Liver (tissue), 9 donors: ENCODE results near the gene NAA38. TPM values are rescaled to one million over a fixed set of nuclear protein-coding genes. Genes with fewer than 3 reads are reported as not detected.

ENCODE experiments used
- DNase-seq: peaks from one replicate; pipeline ENCODE4 v3.0.0-alpha.2; 2017; ENCODE audit warnings: low spot score
- H3K27ac ChIP-seq, 2 donors: one replicate each; pipeline ENCODE4 v1.7.0; 2013; ENCODE audit warnings: inconsistent platforms in 2 of 2, low read length in 2 of 2, control low read depth in 1 of 2, low read depth in 1 of 2, mild to moderate bottlenecking in 1 of 2
- H3K27me3 ChIP-seq, 4 donors: one replicate each; pipeline versions ENCODE4 v1.6.1 to v1.7.0; 2013; ENCODE audit warnings: low read length in 3 of 4, inconsistent platforms in 1 of 4, mild to moderate bottlenecking in 1 of 4, moderate library complexity in 1 of 4; ENCODE audit not compliant: control insufficient read depth in 4 of 4, insufficient read depth in 4 of 4
- H3K36me3 ChIP-seq, 4 donors: one replicate each; pipeline versions ENCODE4 v1.6.1 to v1.7.0; 2013; ENCODE audit warnings: low read length in 3 of 4, mild to moderate bottlenecking in 3 of 4, low read depth in 1 of 4, moderate library complexity in 1 of 4; ENCODE audit not compliant: control insufficient read depth in 4 of 4, insufficient read depth in 3 of 4
- H3K4me1 ChIP-seq, 4 donors: one replicate each; pipeline versions ENCODE4 v1.6.1 to v1.7.0; 2013; ENCODE audit warnings: low read length in 3 of 4, mild to moderate bottlenecking in 3 of 4, moderate library complexity in 1 of 4; ENCODE audit not compliant: control insufficient read depth in 4 of 4, insufficient read depth in 4 of 4
- H3K4me3 ChIP-seq, 3 donors: one replicate each; pipeline versions ENCODE4 v1.6.1 to v1.7.0; 2013; ENCODE audit warnings: low read length in 3 of 3, control low read depth in 1 of 3, low read depth in 1 of 3, mild to moderate bottlenecking in 1 of 3
- H3K9ac ChIP-seq, 2 donors: one replicate each; pipeline ENCODE4 v1.7.0; 2013; ENCODE audit warnings: low read length in 2 of 2, mild to moderate bottlenecking in 2 of 2, moderate library complexity in 2 of 2, control low read depth in 1 of 2, low read depth in 1 of 2
- H3K9me3 ChIP-seq, 4 donors: one replicate each; pipeline versions ENCODE4 v1.6.1 to v1.7.0; 2013; ENCODE audit warnings: low read length in 3 of 4; ENCODE audit not compliant: control insufficient read depth in 4 of 4
- ATF3 ChIP-seq: IDR thresholded peaks from 2 replicates; pipeline ENCODE4 v1.6.1; 2016; ENCODE audit warnings: antibody characterized with exemption
- CTCF ChIP-seq: fragments of 150-350 bp; IDR thresholded peaks from 2 replicates; pipeline ENCODE4 v1.5.1; 2017; ENCODE audit warnings: improper control_type of control experiment, low read depth, low read length; ENCODE audit not compliant: missing input control
- EGR1 ChIP-seq, 2 donors: IDR thresholded peaks; 2 replicates each; pipeline ENCODE4 v1.6.1; 2016 to 2018; ENCODE audit warnings: antibody characterized with exemption in 2 of 2, low read depth in 2 of 2
- FOXA1 ChIP-seq: IDR thresholded peaks from 2 replicates; pipeline ENCODE4 v1.6.1; 2016; ENCODE audit warnings: antibody characterized with exemption
- FOXA2 ChIP-seq: IDR thresholded peaks from 2 replicates; pipeline ENCODE4 v1.6.1; 2016; ENCODE audit warnings: antibody characterized with exemption
- GABPA ChIP-seq, 2 donors: IDR thresholded peaks in 1 of 2; conservative IDR thresholded peaks in 1 of 2; 2 replicates each; pipeline ENCODE4 v1.6.1; 2016; ENCODE audit warnings: antibody characterized with exemption in 2 of 2, mild to moderate bottlenecking in 1 of 2, moderate library complexity in 1 of 2
- HNF4A ChIP-seq, 2 donors: conservative IDR thresholded peaks; 2 replicates each; pipeline ENCODE4 v1.6.1; 2016; ENCODE audit warnings: antibody characterized with exemption in 2 of 2, mild to moderate bottlenecking in 2 of 2
- HNF4G ChIP-seq: IDR thresholded peaks from 2 replicates; pipeline ENCODE4 v1.6.1; 2016; ENCODE audit warnings: antibody characterized with exemption
- JUND ChIP-seq, 2 donors: IDR thresholded peaks; 2 replicates each; pipeline ENCODE4 v1.6.1; 2016; ENCODE audit warnings: antibody characterized with exemption in 2 of 2
- MAX ChIP-seq: IDR thresholded peaks from 2 replicates; pipeline ENCODE4 v1.6.1; 2016; ENCODE audit warnings: antibody characterized with exemption
- NR2F2 ChIP-seq: IDR thresholded peaks from 2 replicates; pipeline ENCODE4 v1.6.1; 2016; ENCODE audit warnings: antibody characterized with exemption
- RAD21 ChIP-seq, 2 donors: IDR thresholded peaks; 2 replicates each; pipeline ENCODE4 v1.6.1; 2016; ENCODE audit warnings: antibody characterized with exemption in 2 of 2, mild to moderate bottlenecking in 2 of 2
- REST ChIP-seq: IDR thresholded peaks from 2 replicates; pipeline ENCODE4 v1.6.1; 2016; ENCODE audit warnings: antibody characterized with exemption, mild to moderate bottlenecking
- RXRA ChIP-seq, 2 donors: IDR thresholded peaks; 2 replicates each; pipeline ENCODE4 v1.6.1; 2017 to 2018; ENCODE audit warnings: antibody characterized with exemption in 2 of 2, mild to moderate bottlenecking in 1 of 2
- SP1 ChIP-seq: IDR thresholded peaks from 2 replicates; pipeline ENCODE4 v1.6.1; 2018; ENCODE audit warnings: antibody characterized with exemption, mild to moderate bottlenecking
- TAF1 ChIP-seq: conservative IDR thresholded peaks from 2 replicates; pipeline ENCODE4 v1.6.1; 2016; ENCODE audit warnings: antibody characterized with exemption, mild to moderate bottlenecking
- YY1 ChIP-seq: IDR thresholded peaks from 2 replicates; pipeline ENCODE4 v1.6.1; 2016; ENCODE audit warnings: antibody characterized with exemption, mild to moderate bottlenecking
- ZBTB33 ChIP-seq: IDR thresholded peaks from 2 replicates; pipeline ENCODE4 v1.6.1; 2016; ENCODE audit warnings: antibody characterized with exemption
- WGBS: extraction: QIAGEN DNeasy Blood & Tissue Kit; methylation state at CpG from one replicate; pipeline ENCODE4 v1.1.7; 2013; 5-methylcytosine and 5-hydroxymethylcytosine counted together
- polyA plus RNA-seq, 2 donors: library from polyadenylated mRNA; stranded (reverse) in 1 of 2; unstranded in 1 of 2; fragments of 200-250 nt in 1 of 2; fragments of >200 nt in 1 of 2; fragmentation: Nextera tagmentation in 1 of 2; extraction: Ambion mirVana in 1 of 2; gene quantifications; one replicate each; pipeline versions ENCODE4 v1.2.1 to v1.2.3, GENCODE V29; 2013 to 2015
- total RNA-seq, 2 donors: library from RNA; depleted of rRNA; stranded (reverse); fragments of >200 nt; gene quantifications; one replicate each; pipeline ENCODE4 v1.2.3, GENCODE V29; 2014
- donor health status: healthy.
- donor health status: healthy.
- donor health status: healthy.
- donor health status: healthy.
- donor health status: healthy.

The NAA38 gene
- total and polyA plus RNA-seq, 4 donors, result 24.3 to 118 (median 56.8) TPM

GRCh38 chr17:7857713-7858521 is 558 bp upstream of the NAA38 start, which contains the start of gene CYB5D1:
TSS of gene CYB5D1 (plus strand) at chr17:7858003. CDS start at chr17:7858135, 132 bp downstream.
- WGBS, result 1% methylated on average over 48 of the region's 48 CpGs
- Histone ChIP-seq H3K9me3 (no peaks in the 10 kb centered on the region), H3K4me3 (peak within 1 kb of the TSS; percentile 66 to 95 (median 93)), H3K9ac (peak within 1 kb of the TSS; percentile 79 to 81), H3K27ac (peak within 1 kb of the TSS; percentile 86 to 97), H3K36me3 (peaks cover 2 to 3% (median 3%) of the 10 kb centered on the region in 4 donors), H3K4me1 (peaks cover 5 to 45% (median 34%) of the 10 kb centered on the region in 4 donors), H3K27me3 (no peaks in the 10 kb centered on the region)
- TF ChIP-seq CTCF, result no peak
- TF ChIP-seq SP1, result peak; percentile 69
- peak; percentile 28 for TF ChIP-seq YY1
- TF ChIP-seq JUND (IDR thresholded peaks at IDR 0.05), result peak; percentile 33 to 47
- TF ChIP-seq ZBTB33, result peak; percentile 99
- TF ChIP-seq HNF4A (conservative IDR thresholded peaks at IDR 0.05), result peak in 1 of 2 donors; percentile 10
- peak; percentile 96 for TF ChIP-seq MAX
- peak; percentile 38 for TF ChIP-seq NR2F2
- peak; percentile 14 to 39 for TF ChIP-seq RXRA (IDR thresholded peaks at IDR 0.05)
- peak in 1 of 2 donors; percentile 36 for TF ChIP-seq RAD21 (IDR thresholded peaks at IDR 0.05)
- no peak for TF ChIP-seq HNF4G
- peak in 1 of 2 donors; percentile 62 for TF ChIP-seq GABPA (IDR thresholded peaks at IDR 0.05 in 1 of 2, conservative IDR thresholded peaks at IDR 0.05 in 1 of 2)
- TF ChIP-seq REST, result peak; percentile 41
- no peak for TF ChIP-seq ATF3
- TF ChIP-seq EGR1 (IDR thresholded peaks at IDR 0.05; ENCODE audit: low read depth in 2 of 2), result peak in 1 of 2 donors; percentile 12
- no peak for TF ChIP-seq FOXA1
- TF ChIP-seq FOXA2, result peak; percentile 10
- TF ChIP-seq TAF1, result peak; percentile 6
- DNase-seq, result peak; percentile 94
